Gastroesophageal sphincter (tissue), 4 donors: ENCODE measurements around the gene GAS2L1. TPM values are rescaled to one million over a fixed set of nuclear protein-coding genes. Genes with fewer than 3 reads are reported as not detected.

ENCODE experiments used
- ATAC-seq: fragments of 150-250 bp; one replicate; pipeline ENCODE4 v1.9.1; 2016; ENCODE audit warnings: mild to moderate bottlenecking, moderate library complexity
- H3K27ac ChIP-seq, 4 donors: fragments of 200-600 bp; sonication (generic) in 3 of 4; 1 replicate in 3 of 4; 2 replicates in 1 of 4; pipeline ENCODE4 v1.5.1; 2016 to 2019
- H3K27me3 ChIP-seq: fragments of 200-600 bp; sonication (generic); one replicate; pipeline ENCODE4 v1.5.1; 2019
- H3K36me3 ChIP-seq, 2 donors: fragments of 200-600 bp; sonication (generic); one replicate each; pipeline ENCODE4 v1.5.1; 2019; ENCODE audit warnings: control low read depth in 1 of 2
- H3K4me1 ChIP-seq, 3 donors: fragments of 200-600 bp; sonication (generic); 1 replicate in 2 of 3; 2 replicates in 1 of 3; pipeline ENCODE4 v1.5.1; 2016 to 2019; ENCODE audit warnings: control low read depth in 2 of 3
- H3K4me3 ChIP-seq, 2 donors: fragments of 200-600 bp; sonication (generic); one replicate each; pipeline ENCODE4 v1.5.1; 2019; ENCODE audit warnings: mild to moderate bottlenecking in 1 of 2, moderate library complexity in 1 of 2
- H3K9me3 ChIP-seq, 3 donors: fragments of 200-600 bp; sonication (generic); one replicate each; pipeline ENCODE4 v1.5.1; 2017 to 2019; ENCODE audit warnings: control low read depth in 2 of 3
- CTCF ChIP-seq, 4 experiments: fragments of 200-600 bp in 2 of 4; fragments of 450-650 bp in 2 of 4; sonication (generic) in 1 of 4; IDR thresholded peaks; one replicate each; pipeline ENCODE4 v1.5.1; 2017 to 2019; ENCODE audit warnings: antibody characterized with exemption in 4 of 4, mild to moderate bottlenecking in 2 of 4, moderate library complexity in 2 of 4
- EP300 ChIP-seq: sonication (generic); formaldehyde crosslinking; IDR thresholded peaks from one replicate; pipeline ENCODE4 v1.6.1; 2017; ENCODE audit warnings: antibody characterized with exemption, mild to moderate bottlenecking
- POLR2A ChIP-seq, 2 donors: fragments of 450-650 bp; IDR thresholded peaks; one replicate each; pipeline ENCODE4 v1.6.1; 2017; ENCODE audit warnings: antibody characterized with exemption in 2 of 2, mild to moderate bottlenecking in 2 of 2, moderate library complexity in 1 of 2
- POLR2AphosphoS5 ChIP-seq: sonication (generic); formaldehyde crosslinking; IDR thresholded peaks from one replicate; pipeline ENCODE4 v1.6.1; 2017; ENCODE audit warnings: antibody characterized with exemption
- WGBS, 2 donors: methylation state at CpG; one replicate each; pipeline ENCODE4 v1.1.5; 2018; ENCODE audit warnings: low coverage in 1 of 2; 5-methylcytosine and 5-hydroxymethylcytosine counted together
- total RNA-seq, 4 donors: library from RNA; depleted of rRNA; stranded (reverse); fragments of >200 nt; gene quantifications; one replicate each; pipeline ENCODE4 v1.1.0, GENCODE V29; 2016

GAS2L1 gene
- total RNA-seq, 4 donors from 2014 or later: 17.8 to 65.5 (median 36.8) TPM

- no peaks in the 10 kb centered on the region for H3K9me3 ChIP-seq
- no peak for ATAC-seq
- H3K27ac ChIP-seq: peak overlapping the region; percentile 94 to 99 (median 96)
- peaks cover 4 to 48% (median 28%) of the 10 kb centered on the region in 3 donors for H3K4me1 ChIP-seq
- H3K27me3 ChIP-seq: no peaks in the 10 kb centered on the region
- H3K4me3 ChIP-seq: peak overlapping the region; percentile 70 to 86
- peaks cover 0 to 27% of the 10 kb centered on the region in 2 donors for H3K36me3 ChIP-seq
- WGBS, 2 donors: 50 to 60% methylated on average over 1 to 3 of the region's 13 CpGs
- TF ChIP-seq POLR2A (IDR thresholded peaks at IDR 0.05) (no peak), EP300 (no peak), POLR2AphosphoS5 (no peak), CTCF (IDR thresholded peaks at IDR 0.05) (no peak)
These were observed 39.6 kb upstream of the GAS2L1 start for GRCh38 chr22:29266564-29267461.

GRCh38 chr22:29267462-29267857 is 39.0 kb upstream of the GAS2L1 start:
- ATAC-seq: no peak
- TF ChIP-seq POLR2AphosphoS5 (no peak), EP300 (no peak), CTCF (IDR thresholded peaks at IDR 0.05) (peak in 1 of 4 experiments; percentile 5), POLR2A (IDR thresholded peaks at IDR 0.05) (peak in 1 of 2 donors; percentile 29)
- 0% methylated on average over 5 of the region's 32 CpGs for WGBS, 2 donors
- Histone ChIP-seq H3K27ac (peak overlapping the region; percentile 94 to 99 (median 96)), H3K36me3 (peaks cover 0 to 31% of the 10 kb centered on the region in 2 donors), H3K4me3 (peak overlapping the region; percentile 70 to 86), H3K27me3 (no peaks in the 10 kb centered on the region), H3K4me1 (peaks cover 10 to 54% (median 34%) of the 10 kb centered on the region in 3 donors), H3K9me3 (no peaks in the 10 kb centered on the region)

GRCh38 chr22:29267858-29268510 is 38.5 kb upstream of the GAS2L1 start, which contains the start of the genes EWSR1 and RHBDD3:
TSS of gene EWSR1 (plus strand) at chr22:29268268. CDS start at chr22:29268337, 69 bp downstream.
TSS of gene RHBDD3 (minus strand) at chr22:29267981. CDS start at chr22:29265626, 2,355 bp downstream.
- Histone ChIP-seq H3K9me3 (no peaks in the 10 kb centered on the region), H3K4me3 (peak within 1 kb of the TSS; percentile 70 to 86), H3K27me3 (no peaks in the 10 kb centered on the region), H3K27ac (peak within 1 kb of the TSS; percentile 94 to 99 (median 96)), H3K4me1 (peaks cover 10 to 59% (median 39%) of the 10 kb centered on the region in 3 donors), H3K36me3 (peaks cover 0 to 37% of the 10 kb centered on the region in 2 donors)
- WGBS, 2 donors: 0 to 2% methylated on average over 1 to 11 of the region's 67 CpGs
- peak; percentile 86 for TF ChIP-seq POLR2AphosphoS5
- TF ChIP-seq CTCF (IDR thresholded peaks at IDR 0.05): no peak
- TF ChIP-seq POLR2A (IDR thresholded peaks at IDR 0.05): peak; percentile 63 to 67
- peak; percentile 97 for ATAC-seq

- Histone ChIP-seq H3K9me3 (no peaks in the 10 kb centered on the region), H3K27ac (peak overlapping the region; percentile 94 to 99 (median 96)), H3K27me3 (no peaks in the 10 kb centered on the region), H3K36me3 (peaks cover under 1 to 37% of the 10 kb centered on the region in 2 donors), H3K4me1 (peaks cover 10 to 66% (median 40%) of the 10 kb centered on the region in 3 donors), H3K4me3 (peak overlapping the region; percentile 70 to 86)
- ATAC-seq: peak; percentile 63
- WGBS, 2 donors: 0% methylated on average over 3 to 14 of the region's 51 CpGs
- TF ChIP-seq CTCF (IDR thresholded peaks at IDR 0.05) (peak in 2 of 4 experiments; percentile 9 to 23), POLR2AphosphoS5 (no peak)
These were observed 37.8 kb upstream of the GAS2L1 start for GRCh38 chr22:29268511-29269229.
